GM19239 (cell line): ENCODE data around the gene MLEC.
"Not testable (repeated sequence)": the region's sequence is repeated elsewhere in the genome, so short reads cannot be mapped to it uniquely, and the experiment has no call there.

Experiments
- DNase-seq: peaks from one replicate; pipeline ENCODE4 v3.0.0; 2011; ENCODE audit warnings: low spot score; ENCODE audit not compliant: insufficient read length
- FAIRE-seq: peaks from 2 replicates; lab custom pipeline; 2011; peaks lifted over from hg19 to GRCh38; lab: Jason Lieb, UNC

Gene MLEC

GRCh38 chr12:120661432-120661831, 25.5 kb upstream of the MLEC start:
- DNase-seq (no peak), FAIRE-seq (no peak)

- FAIRE-seq (peak; percentile 73), DNase-seq (peak; percentile 63)
Measured at GRCh38 chr12:120662879-120663278, 24.1 kb upstream of the MLEC start.

- DNase-seq = no peak
- FAIRE-seq = no peak
Measured at GRCh38 chr12:120663741-120664140, 23.2 kb upstream of the MLEC start.

- DNase-seq = no peak
- no peak for FAIRE-seq
Measured at GRCh38 chr12:120666571-120667390, 20.2 kb upstream of the MLEC start.

- FAIRE-seq (peak; percentile 18), DNase-seq (no peak)
Measured at GRCh38 chr12:120668091-120668867, 18.7 kb upstream of the MLEC start.

- FAIRE-seq (peak; percentile 98), DNase-seq (no peak)
Measured at GRCh38 chr12:120668868-120669840, 17.8 kb upstream of the MLEC start.

- FAIRE-seq, DNase-seq: not testable (repeated sequence)
Measured at GRCh38 chr12:120670237-120670636, 16.7 kb upstream of the MLEC start.

GRCh38 chr12:120670667-120671066, 16.3 kb upstream of the MLEC start:
- DNase-seq (no peak), FAIRE-seq (peak; percentile 88)

- FAIRE-seq (peak; percentile 79), DNase-seq (no peak)
Measured at GRCh38 chr12:120674097-120674636, 12.8 kb upstream of the MLEC start.

GRCh38 chr12:120677765-120678473, 9.0 kb upstream of the MLEC start:
- no peak for DNase-seq

GRCh38 chr12:120678572-120678971, 8.4 kb upstream of the MLEC start:
- no peak for FAIRE-seq
- no peak for DNase-seq

More at GRCh38 chr12:120677765-120678473, 9.0 kb upstream of the MLEC start:
- peak; percentile 94 for FAIRE-seq

- DNase-seq (no peak), FAIRE-seq (peak; percentile 91)
Measured at GRCh38 chr12:120680165-120680738, 6.7 kb upstream of the MLEC start.

- DNase-seq = no peak
- FAIRE-seq = no peak
Measured at GRCh38 chr12:120684523-120684932, 2.4 kb upstream of the MLEC start.

- FAIRE-seq (no peak), DNase-seq (no peak)
Measured at GRCh38 chr12:120685522-120685921, 1.4 kb upstream of the MLEC start.

- peak; percentile 52 for DNase-seq
- FAIRE-seq = no peak
Measured at GRCh38 chr12:120686151-120686689, 729 bp upstream of the MLEC start.

GRCh38 chr12:120687578-120688289, 785 bp downstream of the MLEC start:
- DNase-seq = no peak
- FAIRE-seq = peak; percentile 76

GRCh38 chr12:120688527-120689071, 1.6 kb downstream of the MLEC start:
- FAIRE-seq = peak; percentile 70
- DNase-seq = no peak
